NT2/D1 (cell line): ENCODE results near the gene TGFBR3.
A peak's percentile ranks its signal among the peaks of the same experiment; 100 is the strongest.

Source experiments
- DNase-seq: peaks from one replicate; pipeline ENCODE4 v3.0.0-alpha.2; 2011; ENCODE audit warnings: low read depth, low spot score
- H3K27me3 ChIP-seq: 2 replicates; pipeline ENCODE4 v1.6.0; 2011; ENCODE audit warnings: mild to moderate bottlenecking; ENCODE audit not compliant: insufficient read length, insufficient read depth
- H3K36me3 ChIP-seq: 2 replicates; pipeline ENCODE4 v1.6.1; 2011; ENCODE audit warnings: mild to moderate bottlenecking, low read length, mixed read lengths; ENCODE audit not compliant: insufficient read depth, insufficient read length
- H3K4me1 ChIP-seq: 2 replicates; pipeline ENCODE4 v1.5.1; 2011; ENCODE audit not compliant: insufficient read depth, insufficient read length
- H3K4me3 ChIP-seq: 2 replicates; pipeline ENCODE4 v1.5.1; 2011; ENCODE audit warnings: low read depth; ENCODE audit not compliant: insufficient read length
- H3K9ac ChIP-seq: 2 replicates; pipeline ENCODE4 v1.6.0; 2011; ENCODE audit warnings: low read depth; ENCODE audit not compliant: insufficient read length
- H3K9me3 ChIP-seq: 2 replicates; pipeline ENCODE4 v1.5.1; 2011; ENCODE audit warnings: mild to moderate bottlenecking, low read length; ENCODE audit not compliant: insufficient read depth
- SUZ12 ChIP-seq: IDR thresholded peaks from 2 replicates; pipeline ENCODE4 v1.6.1; 2011; ENCODE audit not compliant: insufficient read length, insufficient read depth; ENCODE audit errors: extremely low read depth
- YY1 ChIP-seq: IDR thresholded peaks from 2 replicates; pipeline ENCODE4 v1.6.1; 2011; ENCODE audit not compliant: insufficient read length, insufficient read depth
- ZNF274 ChIP-seq: IDR thresholded peaks from 2 replicates; pipeline ENCODE4 v1.6.1; 2011; ENCODE audit warnings: mild to moderate bottlenecking, low read depth, low read length

The TGFBR3 gene

GRCh38 chr1:91791691-91792488 lies 94.1 kb downstream of the TGFBR3 start:
- Histone ChIP-seq H3K4me3 (no peak overlapping the region), H3K4me1 (no peaks in the 10 kb centered on the region), H3K9me3 (no peaks in the 10 kb centered on the region), H3K9ac (no peak overlapping the region), H3K36me3 (no peaks in the 10 kb centered on the region), H3K27me3 (no peaks in the 10 kb centered on the region)
- TF ChIP-seq ZNF274 (no peak), YY1 (no peak), SUZ12 (no peak)
- no peak for DNase-seq

GRCh38 chr1:91791103-91791502 lies 94.8 kb downstream of the TGFBR3 start:
- H3K4me1 ChIP-seq, result no peaks in the 10 kb centered on the region
- no peaks in the 10 kb centered on the region for H3K36me3 ChIP-seq
- TF ChIP-seq ZNF274 (no peak), SUZ12 (no peak), YY1 (no peak)

GRCh38 chr1:91790392-91790791 lies 95.6 kb downstream of the TGFBR3 start:
- Histone ChIP-seq H3K27me3 (no peaks in the 10 kb centered on the region), H3K4me3 (no peak overlapping the region), H3K36me3 (no peaks in the 10 kb centered on the region), H3K9ac (no peak overlapping the region), H3K9me3 (no peaks in the 10 kb centered on the region), H3K4me1 (no peaks in the 10 kb centered on the region)
- no peak for TF ChIP-seq YY1
- TF ChIP-seq ZNF274, result no peak
- TF ChIP-seq SUZ12, result no peak
- no peak for DNase-seq

More at GRCh38 chr1:91791103-91791502, 94.8 kb downstream of the TGFBR3 start:
- Histone ChIP-seq H3K9ac (no peak overlapping the region), H3K4me3 (no peak overlapping the region), H3K27me3 (no peaks in the 10 kb centered on the region), H3K9me3 (no peaks in the 10 kb centered on the region)
- peak; percentile 57 for DNase-seq

GRCh38 chr1:91789273-91789997 lies 96.5 kb downstream of the TGFBR3 start:
- Histone ChIP-seq H3K36me3 (no peaks in the 10 kb centered on the region), H3K27me3 (no peaks in the 10 kb centered on the region), H3K9me3 (no peaks in the 10 kb centered on the region), H3K9ac (no peak overlapping the region), H3K4me1 (no peaks in the 10 kb centered on the region), H3K4me3 (no peak overlapping the region)
- DNase-seq, result no peak
- TF ChIP-seq YY1 (no peak), ZNF274 (no peak), SUZ12 (no peak)

- no peak overlapping the region for H3K4me3 ChIP-seq
- no peaks in the 10 kb centered on the region for H3K36me3 ChIP-seq
- no peaks in the 10 kb centered on the region for H3K4me1 ChIP-seq
- no peak for DNase-seq
- H3K27me3 ChIP-seq, result no peaks in the 10 kb centered on the region
- H3K9ac ChIP-seq, result no peak overlapping the region
- TF ChIP-seq SUZ12, result no peak
- no peak for TF ChIP-seq ZNF274
- no peak for TF ChIP-seq YY1
- H3K9me3 ChIP-seq, result no peaks in the 10 kb centered on the region
Measured at GRCh38 chr1:91787919-91788318, 98.0 kb downstream of the TGFBR3 start.

- DNase-seq, result no peak
- no peak for TF ChIP-seq YY1
- no peak for TF ChIP-seq SUZ12
- no peak for TF ChIP-seq ZNF274
- Histone ChIP-seq H3K36me3 (no peaks in the 10 kb centered on the region), H3K4me1 (peaks cover 8% of the 10 kb centered on the region), H3K27me3 (no peaks in the 10 kb centered on the region), H3K4me3 (no peak overlapping the region), H3K9me3 (no peaks in the 10 kb centered on the region), H3K9ac (no peak overlapping the region)
Measured at GRCh38 chr1:91784616-91785015, 101.3 kb downstream of the TGFBR3 start.

- H3K9ac ChIP-seq, result no peak overlapping the region
- TF ChIP-seq SUZ12, result no peak
- no peak for TF ChIP-seq ZNF274
- TF ChIP-seq YY1, result no peak
- H3K4me3 ChIP-seq, result no peak overlapping the region
- H3K9me3 ChIP-seq, result no peaks in the 10 kb centered on the region
- H3K27me3 ChIP-seq, result no peaks in the 10 kb centered on the region
- DNase-seq, result no peak
- H3K36me3 ChIP-seq, result no peaks in the 10 kb centered on the region
- H3K4me1 ChIP-seq, result peaks cover 8% of the 10 kb centered on the region
Measured at GRCh38 chr1:91784191-91784590, 101.8 kb downstream of the TGFBR3 start.
